GM12892 (cell line): Measurements from ENCODE around the gene CRIP2.

Experiments
- DNase-seq: peaks from one replicate; pipeline ENCODE4 v3.0.0; 2011; ENCODE audit not compliant: insufficient read length
- FAIRE-seq: peaks from 2 replicates; lab custom pipeline; 2011; peaks lifted over from hg19 to GRCh38; lab: Jason Lieb, UNC
- POLR2A ChIP-seq: IDR thresholded peaks from 2 replicates; pipeline ENCODE4 v1.6.1; 2011; ENCODE audit warnings: low read depth, low read length, control low read depth
- POLR2AphosphoS5 ChIP-seq: IDR thresholded peaks from 2 replicates; pipeline ENCODE4 v1.6.1; 2011; ENCODE audit warnings: low read depth, low read length, control low read depth
- TAF1 ChIP-seq: IDR thresholded peaks from 2 replicates; pipeline ENCODE4 v1.6.1; 2011; ENCODE audit warnings: low read depth, mild to moderate bottlenecking, control low read depth, low read length, borderline replicate concordance

Gene CRIP2

DNA sequence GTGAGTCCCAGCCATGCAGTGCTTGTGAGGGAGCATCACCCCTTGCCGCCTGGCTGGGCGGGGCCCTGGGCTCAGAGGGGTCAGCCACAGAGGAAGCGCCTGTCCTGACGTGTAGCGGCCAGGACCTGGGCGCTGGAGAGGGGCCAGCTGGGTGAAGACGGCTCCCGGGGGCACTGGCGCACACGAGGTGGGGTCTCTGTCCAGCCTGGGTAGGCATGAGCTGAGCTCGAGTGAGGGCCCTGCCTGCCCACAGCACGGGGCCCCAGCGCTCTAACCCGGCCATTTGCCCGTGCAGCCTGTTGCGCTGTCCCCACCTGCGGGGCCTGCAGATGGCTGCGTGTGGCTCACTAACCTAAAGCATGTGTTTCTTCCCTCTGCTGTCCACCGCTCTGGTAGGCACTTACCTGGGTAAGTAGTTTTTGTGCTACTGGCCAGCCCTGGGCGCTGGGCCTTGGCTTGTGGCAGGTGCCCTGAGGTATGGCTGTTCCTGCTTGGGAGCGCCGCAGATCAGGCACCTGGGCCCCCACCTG is 6.6 kb upstream of the CRIP2 start:
- FAIRE-seq (no peak), DNase-seq (no peak)
- no peak for TF ChIP-seq POLR2AphosphoS5
- TF ChIP-seq TAF1: no peak
- TF ChIP-seq POLR2A: no peak

DNA sequence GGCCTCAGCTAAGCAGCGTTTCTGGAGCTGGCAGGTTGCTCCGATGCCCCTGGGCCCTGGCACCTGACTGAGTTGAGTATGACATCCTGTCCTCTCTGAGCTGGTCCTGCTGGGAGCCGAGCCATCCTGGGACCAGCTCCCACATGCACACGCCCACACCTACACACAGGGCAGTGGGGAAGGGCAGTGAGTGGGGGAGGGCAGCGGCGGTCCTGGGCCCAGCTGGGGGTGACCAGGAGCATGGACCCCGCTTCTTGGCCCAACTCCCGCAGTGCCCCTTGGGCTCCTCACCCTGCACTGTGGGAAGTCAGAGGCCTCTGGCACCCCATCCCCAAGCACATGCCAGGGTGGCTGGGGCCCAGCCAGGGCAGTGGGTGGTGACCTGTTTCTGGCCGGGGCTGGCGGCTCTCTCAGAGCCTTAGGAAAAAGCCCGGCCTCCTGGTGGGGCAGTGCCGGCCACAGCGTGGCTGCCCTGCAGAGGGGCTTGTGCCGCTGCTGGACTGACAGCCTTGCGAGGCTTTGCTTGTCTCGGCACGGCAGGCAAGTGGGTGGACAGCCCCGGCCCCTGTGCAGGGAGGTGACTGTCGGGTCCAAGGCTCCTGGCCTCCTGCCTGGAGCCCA is 5.9 kb upstream of the CRIP2 start:
- no peak for FAIRE-seq
- no peak for DNase-seq
- TF ChIP-seq TAF1 (no peak), POLR2AphosphoS5 (no peak), POLR2A (no peak)

DNA sequence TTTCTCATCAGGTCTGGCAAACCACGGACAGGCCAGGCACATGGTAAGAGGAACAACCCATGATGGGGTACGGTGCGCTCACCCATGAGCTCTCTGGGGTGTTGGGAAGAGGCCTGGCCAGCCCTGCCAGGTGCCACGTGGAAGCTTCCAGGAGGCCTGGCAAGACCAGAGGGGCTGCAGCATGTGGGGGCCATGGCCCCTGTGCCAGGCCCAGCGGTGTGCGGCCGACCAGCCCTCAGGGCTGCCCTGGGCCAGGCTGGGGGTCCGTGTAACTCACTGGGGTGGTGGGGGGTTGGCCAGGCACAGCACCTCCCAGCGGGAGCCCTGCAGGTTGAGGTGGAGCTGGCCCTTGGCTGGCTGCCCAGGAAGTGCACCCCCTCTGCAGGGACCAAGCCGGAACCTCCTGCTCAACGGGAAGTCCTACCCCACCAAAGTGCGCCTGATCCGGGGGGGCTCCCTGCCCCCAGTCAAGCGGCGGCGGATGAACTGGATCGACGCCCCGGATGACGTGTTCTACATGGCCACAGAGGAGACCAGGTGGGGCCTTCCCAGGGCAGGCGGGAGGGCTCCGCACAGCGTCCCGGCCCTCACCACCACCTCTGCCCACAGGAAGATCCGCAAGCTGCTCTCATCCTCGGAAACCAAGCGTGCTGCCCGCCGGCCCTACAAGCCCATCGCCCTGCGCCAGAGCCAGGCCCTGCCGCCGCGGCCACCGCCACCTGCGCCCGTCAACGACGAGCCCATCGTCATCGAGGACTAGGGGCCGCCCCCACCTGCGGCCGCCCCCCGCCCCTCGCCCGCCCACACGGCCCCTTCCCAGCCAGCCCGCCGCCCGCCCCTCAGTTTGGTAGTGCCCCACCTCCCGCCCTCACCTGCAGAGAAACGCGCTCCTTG is 4.9 kb upstream of the CRIP2 start:
- DNase-seq: no peak
- FAIRE-seq: no peak
- TF ChIP-seq TAF1 (no peak), POLR2AphosphoS5 (no peak), POLR2A (no peak)

DNA sequence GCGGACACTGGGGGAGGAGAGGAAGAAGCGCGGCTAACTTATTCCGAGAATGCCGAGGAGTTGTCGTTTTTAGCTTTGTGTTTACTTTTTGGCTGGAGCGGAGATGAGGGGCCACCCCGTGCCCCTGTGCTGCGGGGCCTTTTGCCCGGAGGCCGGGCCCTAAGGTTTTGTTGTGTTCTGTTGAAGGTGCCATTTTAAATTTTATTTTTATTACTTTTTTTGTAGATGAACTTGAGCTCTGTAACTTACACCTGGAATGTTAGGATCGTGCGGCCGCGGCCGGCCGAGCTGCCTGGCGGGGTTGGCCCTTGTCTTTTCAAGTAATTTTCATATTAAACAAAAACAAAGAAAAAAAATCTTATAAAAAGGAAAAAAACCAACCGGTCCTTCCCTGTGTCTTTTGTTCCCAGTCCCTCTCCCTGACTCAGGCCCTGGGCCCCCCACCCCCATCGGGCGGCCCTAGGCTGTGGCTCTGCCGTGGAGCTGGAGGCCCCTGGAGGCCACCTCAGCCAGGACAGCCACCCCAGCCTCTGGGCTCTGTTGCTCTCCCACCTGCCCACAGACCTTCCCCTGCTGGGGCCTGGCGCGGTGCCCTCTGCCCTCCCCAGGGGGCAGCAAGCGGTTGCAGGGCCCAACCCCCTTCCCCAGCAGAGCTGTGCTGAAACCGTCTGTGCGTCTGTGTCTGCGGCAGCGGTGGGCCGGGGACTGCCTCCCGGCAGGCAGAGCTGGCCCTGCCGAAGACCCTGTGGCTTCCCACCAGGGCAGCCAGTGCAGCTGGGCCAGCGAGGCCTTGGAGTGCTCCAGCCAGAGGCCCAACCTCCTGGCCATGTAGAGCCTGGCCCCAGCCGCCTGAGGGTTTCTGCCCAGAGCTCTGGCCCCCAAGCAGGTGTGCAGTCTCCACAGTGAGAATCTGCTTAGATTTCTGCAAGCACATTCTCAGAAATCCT is 4.0 kb upstream of the CRIP2 start:
- TF ChIP-seq TAF1: no peak
- no peak for TF ChIP-seq POLR2AphosphoS5
- no peak for TF ChIP-seq POLR2A
- no peak for DNase-seq
- no peak for FAIRE-seq

DNA sequence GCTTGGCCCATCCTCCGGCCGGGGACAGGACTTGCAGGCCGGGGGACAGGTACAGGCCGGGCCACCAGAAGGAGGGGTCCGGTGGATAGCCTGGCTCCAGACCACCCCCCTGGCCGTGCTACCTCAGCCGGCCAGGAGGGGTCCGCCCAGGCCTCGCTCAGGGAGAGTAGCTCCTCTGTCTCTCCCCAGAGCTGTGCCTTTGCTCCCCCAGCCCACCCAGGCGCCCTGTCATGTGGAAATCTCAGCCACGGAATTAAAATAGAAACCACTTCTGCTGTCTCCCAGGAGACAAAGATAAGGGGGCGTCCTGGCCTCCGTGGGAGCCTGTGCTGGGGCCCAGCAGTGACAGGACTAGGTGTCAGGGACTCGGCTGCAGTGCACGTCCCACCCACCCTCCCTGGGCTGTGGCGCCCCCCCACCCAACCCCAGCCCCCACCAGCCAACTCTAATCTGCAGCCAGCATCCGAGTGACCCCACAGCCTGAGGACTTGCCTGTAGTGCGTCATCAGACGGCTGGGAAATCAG is 3.3 kb upstream of the CRIP2 start:
- no peak for FAIRE-seq
- DNase-seq: no peak
- no peak for TF ChIP-seq POLR2A
- no peak for TF ChIP-seq POLR2AphosphoS5
- no peak for TF ChIP-seq TAF1

DNA sequence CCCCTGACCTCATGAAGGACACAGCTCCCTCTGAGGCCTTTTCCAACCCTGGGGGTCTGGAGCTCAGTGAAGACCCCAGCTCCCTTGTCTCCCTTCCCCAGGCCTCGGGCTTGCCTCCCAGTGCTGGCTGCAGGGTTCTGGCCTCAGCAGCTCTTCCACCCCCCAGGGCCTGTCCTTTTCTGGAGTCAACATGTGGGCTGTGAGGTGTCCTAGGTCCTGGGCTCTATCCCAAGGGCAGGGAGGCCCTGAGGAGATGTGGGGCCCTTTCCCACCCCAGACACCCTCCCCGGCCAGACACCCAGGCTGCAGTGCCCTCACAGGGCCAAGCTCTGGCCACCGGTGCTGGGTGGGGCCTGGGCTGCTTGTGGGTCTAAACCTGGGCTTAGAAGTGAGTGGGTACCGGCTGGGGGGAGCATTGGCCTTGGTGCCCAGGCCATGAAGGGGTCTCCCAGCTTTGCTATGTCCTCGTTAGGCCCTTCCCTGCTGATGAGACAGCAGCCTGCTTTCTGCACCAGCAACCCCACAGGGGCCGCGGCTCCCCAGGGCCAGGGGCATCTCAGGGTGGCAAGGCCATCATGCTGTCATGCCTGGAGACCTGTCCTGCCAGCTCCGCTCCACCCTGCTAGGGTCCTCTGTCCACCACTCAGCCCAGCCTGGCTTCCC is 2.7 kb upstream of the CRIP2 start:
- FAIRE-seq: no peak
- TF ChIP-seq POLR2A (no peak), POLR2AphosphoS5 (no peak), TAF1 (no peak)
- DNase-seq: no peak

DNA sequence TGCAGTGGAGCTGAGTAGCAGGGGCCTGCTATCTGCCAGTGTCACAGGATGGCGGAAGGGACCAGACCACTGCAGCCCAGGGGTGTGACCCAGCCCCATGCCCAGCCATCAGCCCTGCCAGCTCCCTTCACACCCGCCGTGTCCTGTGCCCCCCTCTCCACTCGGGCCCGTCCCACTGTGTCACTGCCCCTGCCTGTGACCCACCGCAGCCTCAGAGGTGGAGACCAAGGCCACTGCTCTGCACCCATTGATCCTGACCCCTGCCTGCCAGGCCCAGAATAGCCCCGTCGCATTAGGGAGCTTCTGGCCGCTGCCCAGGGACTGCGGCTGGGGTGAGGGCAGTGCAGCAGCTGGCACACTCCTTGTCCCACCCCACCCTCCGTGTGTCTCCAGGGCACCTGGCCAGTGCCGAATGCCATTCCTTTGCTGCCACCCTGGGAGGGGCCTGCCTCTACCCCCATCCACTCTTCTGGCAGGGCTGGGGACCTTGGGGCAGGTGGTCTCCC is 2.1 kb upstream of the CRIP2 start:
- no peak for FAIRE-seq
- TF ChIP-seq TAF1: no peak
- no peak for TF ChIP-seq POLR2AphosphoS5
- no peak for TF ChIP-seq POLR2A

DNA sequence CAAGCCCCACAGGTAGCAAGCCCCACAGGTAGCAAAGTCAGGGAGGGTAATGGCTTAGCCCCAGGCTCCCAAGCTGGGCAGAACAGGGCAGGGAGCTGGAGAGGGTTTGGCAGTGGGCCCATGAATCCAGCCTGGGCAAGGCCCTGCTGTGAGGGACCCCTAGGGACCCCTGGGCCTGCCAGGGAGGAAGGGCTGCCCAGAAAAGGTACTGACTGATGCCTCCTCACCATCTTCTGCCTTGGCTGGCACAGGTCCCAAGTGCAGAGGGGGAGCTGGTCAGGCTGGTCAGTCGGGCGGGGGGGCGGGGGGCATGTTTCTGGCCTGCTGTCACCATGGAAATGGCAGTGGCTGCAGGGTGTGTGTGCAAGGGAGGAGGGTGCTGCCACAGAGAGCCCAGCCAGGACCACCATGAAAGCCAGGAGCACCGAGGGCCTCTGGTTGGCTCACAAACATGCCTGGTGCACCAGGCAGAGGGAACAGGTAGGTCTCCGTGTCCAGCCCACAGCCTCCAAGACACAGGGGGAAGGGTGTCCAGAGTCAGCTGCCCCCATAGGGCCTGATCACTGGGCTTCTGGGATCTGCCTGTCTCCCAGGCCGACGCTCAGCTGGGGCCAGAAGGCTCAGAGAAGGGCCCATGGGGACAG is 1.5 kb upstream of the CRIP2 start:
- TF ChIP-seq POLR2AphosphoS5 (no peak), TAF1 (no peak), POLR2A (no peak)
- no peak for FAIRE-seq
- no peak for DNase-seq

More for the DNA sequence above, 2.1 kb upstream of the CRIP2 start:
- no peak for DNase-seq

DNA sequence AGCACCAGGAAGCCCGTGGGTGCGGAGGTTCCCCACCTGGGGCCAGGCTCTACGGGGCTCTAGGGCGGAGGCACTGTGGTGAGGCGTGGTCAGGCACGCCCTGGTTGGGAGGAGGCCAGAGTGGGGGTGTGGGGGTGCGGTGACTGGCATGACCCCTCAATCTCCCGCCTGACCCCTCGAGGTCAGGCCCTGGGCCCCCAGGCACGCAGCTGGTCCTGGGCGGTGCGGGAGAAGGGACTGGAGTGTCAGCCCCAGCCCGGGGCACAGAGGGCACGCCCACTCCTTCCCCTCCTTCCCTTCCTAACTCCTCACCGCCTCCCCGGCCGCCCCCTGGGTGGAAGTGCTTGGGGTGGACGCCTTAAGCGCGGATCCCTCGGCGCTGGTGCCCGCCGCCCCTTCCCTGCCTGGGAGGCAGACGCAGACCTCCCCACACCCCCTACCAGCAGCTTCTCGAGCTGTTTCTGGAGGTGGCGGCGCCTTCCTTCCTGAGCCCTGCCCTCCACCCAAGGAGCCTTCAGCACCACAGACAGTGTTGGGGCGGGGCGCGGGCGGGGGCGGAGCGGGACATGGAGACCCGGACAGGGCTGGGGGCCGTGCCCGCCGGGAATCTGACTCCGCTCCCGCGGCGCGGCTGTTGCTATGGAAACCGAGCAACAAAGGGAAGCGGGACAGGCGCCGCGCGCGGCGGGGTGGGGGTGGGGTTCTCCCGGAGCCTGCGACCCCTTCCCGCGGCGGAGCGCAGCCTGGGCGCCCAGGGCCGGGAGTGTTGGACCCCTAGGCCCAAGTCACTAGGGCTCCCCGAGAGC is 741 bp upstream of the CRIP2 start:
- TF ChIP-seq TAF1 (no peak), POLR2AphosphoS5 (no peak), POLR2A (no peak)
- DNase-seq (no peak), FAIRE-seq (no peak)
